PC-3 (cell line): ENCODE results near the gene LGI4.

Source experiments
- EZH2 ChIP-seq: fragments of 300-600 bp; sonication (generic); IDR thresholded peaks from one replicate; pipeline ENCODE4 v1.6.1; 2017; ENCODE audit warnings: antibody characterized with exemption, mild to moderate bottlenecking, low read length; ENCODE audit not compliant: unreplicated experiment
- EZH2phosphoT487 ChIP-seq: fragments of 300-600 bp; sonication (generic); IDR thresholded peaks from 2 replicates; pipeline ENCODE4 v1.6.1; 2018; ENCODE audit warnings: mild to moderate bottlenecking, antibody characterized with exemption, low read length, borderline replicate concordance
- TF ChIP-seq, protein P1 (sequence below): fragments of 300-600 bp; sonication (generic); conservative IDR thresholded peaks from 2 replicates; pipeline ENCODE4 v1.5.1; 2017; ENCODE audit warnings: antibody characterized with exemption, low read depth, mild to moderate bottlenecking, low read length

DNA sequence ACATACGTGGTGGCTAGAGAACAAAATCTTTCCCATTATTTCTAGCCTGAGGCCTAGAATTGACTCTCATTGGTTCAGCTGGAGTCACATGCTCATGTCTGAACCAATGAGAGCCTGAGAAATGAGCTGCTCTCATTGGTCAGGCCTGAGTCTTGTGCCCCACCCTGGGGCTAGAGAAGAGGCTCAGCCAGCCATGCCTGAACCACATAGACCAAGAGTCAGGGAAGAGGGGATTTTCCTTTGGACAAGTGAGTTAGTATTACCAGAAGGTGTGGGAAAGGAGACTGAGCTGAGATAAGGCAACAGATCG, 26.5 kb upstream of the LGI4 start:
- TF ChIP-seq, protein P1, sequence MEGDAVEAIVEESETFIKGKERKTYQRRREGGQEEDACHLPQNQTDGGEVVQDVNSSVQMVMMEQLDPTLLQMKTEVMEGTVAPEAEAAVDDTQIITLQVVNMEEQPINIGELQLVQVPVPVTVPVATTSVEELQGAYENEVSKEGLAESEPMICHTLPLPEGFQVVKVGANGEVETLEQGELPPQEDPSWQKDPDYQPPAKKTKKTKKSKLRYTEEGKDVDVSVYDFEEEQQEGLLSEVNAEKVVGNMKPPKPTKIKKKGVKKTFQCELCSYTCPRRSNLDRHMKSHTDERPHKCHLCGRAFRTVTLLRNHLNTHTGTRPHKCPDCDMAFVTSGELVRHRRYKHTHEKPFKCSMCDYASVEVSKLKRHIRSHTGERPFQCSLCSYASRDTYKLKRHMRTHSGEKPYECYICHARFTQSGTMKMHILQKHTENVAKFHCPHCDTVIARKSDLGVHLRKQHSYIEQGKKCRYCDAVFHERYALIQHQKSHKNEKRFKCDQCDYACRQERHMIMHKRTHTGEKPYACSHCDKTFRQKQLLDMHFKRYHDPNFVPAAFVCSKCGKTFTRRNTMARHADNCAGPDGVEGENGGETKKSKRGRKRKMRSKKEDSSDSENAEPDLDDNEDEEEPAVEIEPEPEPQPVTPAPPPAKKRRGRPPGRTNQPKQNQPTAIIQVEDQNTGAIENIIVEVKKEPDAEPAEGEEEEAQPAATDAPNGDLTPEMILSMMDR, result no peak
- TF ChIP-seq EZH2, result no peak
- TF ChIP-seq EZH2phosphoT487, result no peak
